ENCODE results near the gene ERG28.

The ERG28 gene

DNA sequence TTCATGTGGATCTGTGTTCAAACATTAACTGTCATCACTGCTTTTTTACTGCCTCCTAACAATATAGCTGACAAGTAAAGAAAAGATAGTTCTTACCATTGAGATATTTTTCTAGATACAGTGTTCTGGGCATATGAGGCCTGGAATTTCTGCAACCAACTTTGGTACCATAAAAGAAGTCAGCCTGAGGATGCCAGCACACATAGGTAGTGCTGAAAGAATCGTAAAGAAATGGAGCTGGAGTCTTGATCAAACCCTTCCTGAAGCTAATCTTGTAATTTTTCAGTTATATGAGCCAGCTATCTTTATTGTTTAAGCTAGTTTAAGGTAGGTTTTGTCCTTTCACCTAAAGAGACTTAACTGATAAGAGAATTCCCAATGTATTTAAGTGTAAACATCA, 11.3 kb downstream of the ERG28 start:
- peaks cover 2 to 22% (median 13%) of the 10 kb centered on the region in 5 donors for H3K4me1 ChIP-seq (ENCODE audit: control insufficient read depth in 5 of 5, insufficient read depth in 5 of 5, low read length in 5 of 5)
- peaks cover 9 to 60% (median 37%) of the 10 kb centered on the region in 5 donors for H3K36me3 ChIP-seq (ENCODE audit: control insufficient read depth in 5 of 5, insufficient read depth in 5 of 5, low read length in 5 of 5)
- no peaks in the 10 kb centered on the region for H3K9me3 ChIP-seq (ENCODE audit: control insufficient read depth in 5 of 5, low read length in 5 of 5)
- H3K27ac ChIP-seq (ENCODE audit: low read depth, low read length), result no peak overlapping the region
- no peak overlapping the region for H3K4me3 ChIP-seq (ENCODE audit: low read depth in 1 of 5, low read length in 5 of 5)
- H3K9ac ChIP-seq (ENCODE audit: low read length in 5 of 5), result no peak overlapping the region
- H3K27me3 ChIP-seq (ENCODE audit: control insufficient read depth in 5 of 5, insufficient read depth in 4 of 5, low read length in 5 of 5), result no peaks in the 10 kb centered on the region

DNA sequence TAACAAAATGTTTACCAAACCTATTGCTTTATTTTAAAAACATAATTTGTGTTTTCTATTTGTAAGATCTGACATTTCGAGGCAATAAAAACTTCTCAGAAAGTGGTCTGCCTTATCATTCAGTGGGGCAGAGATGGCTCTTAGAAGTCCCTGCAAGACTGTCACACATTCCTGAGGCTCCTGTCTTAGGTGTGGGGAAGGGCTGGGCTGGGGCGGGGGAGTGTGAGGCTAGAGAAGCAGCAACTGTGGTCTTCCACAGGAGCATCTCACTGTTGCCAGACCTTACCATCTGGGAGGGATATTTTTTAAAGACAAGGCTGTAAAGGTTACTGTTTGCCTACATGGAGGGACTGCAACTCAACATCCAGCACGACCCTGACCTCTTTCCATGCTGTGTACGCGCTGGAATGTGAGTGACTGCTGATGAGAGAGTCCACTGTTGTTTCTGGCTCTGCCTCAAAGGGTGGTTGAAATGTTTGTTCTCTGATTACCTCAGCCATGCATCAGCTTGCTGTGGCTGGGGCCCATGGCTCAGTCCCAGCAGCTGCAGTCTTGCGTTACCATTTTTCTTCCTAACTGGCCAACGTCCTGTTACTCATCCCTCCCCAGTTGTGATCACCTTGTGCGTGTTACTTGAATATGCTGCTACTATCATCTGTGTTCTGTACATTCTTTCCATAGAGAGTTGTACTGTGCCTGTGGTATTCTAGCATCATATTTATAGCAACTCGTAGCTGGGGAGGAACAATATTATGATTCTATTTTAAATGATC, 12.4 kb downstream of the ERG28 start:
- Histone ChIP-seq H3K27ac (ENCODE audit: low read depth, low read length) (no peak overlapping the region), H3K9ac (ENCODE audit: low read length in 5 of 5) (no peak overlapping the region), H3K36me3 (ENCODE audit: control insufficient read depth in 5 of 5, insufficient read depth in 5 of 5, low read length in 5 of 5) (peaks cover 9 to 59% (median 35%) of the 10 kb centered on the region in 5 donors), H3K4me3 (ENCODE audit: low read depth in 1 of 5, low read length in 5 of 5) (no peak overlapping the region), H3K4me1 (ENCODE audit: control insufficient read depth in 5 of 5, insufficient read depth in 5 of 5, low read length in 5 of 5) (peaks cover 2 to 22% (median 13%) of the 10 kb centered on the region in 5 donors), H3K9me3 (ENCODE audit: control insufficient read depth in 5 of 5, low read length in 5 of 5) (no peaks in the 10 kb centered on the region), H3K27me3 (ENCODE audit: control insufficient read depth in 5 of 5, insufficient read depth in 4 of 5, low read length in 5 of 5) (no peaks in the 10 kb centered on the region)

DNA sequence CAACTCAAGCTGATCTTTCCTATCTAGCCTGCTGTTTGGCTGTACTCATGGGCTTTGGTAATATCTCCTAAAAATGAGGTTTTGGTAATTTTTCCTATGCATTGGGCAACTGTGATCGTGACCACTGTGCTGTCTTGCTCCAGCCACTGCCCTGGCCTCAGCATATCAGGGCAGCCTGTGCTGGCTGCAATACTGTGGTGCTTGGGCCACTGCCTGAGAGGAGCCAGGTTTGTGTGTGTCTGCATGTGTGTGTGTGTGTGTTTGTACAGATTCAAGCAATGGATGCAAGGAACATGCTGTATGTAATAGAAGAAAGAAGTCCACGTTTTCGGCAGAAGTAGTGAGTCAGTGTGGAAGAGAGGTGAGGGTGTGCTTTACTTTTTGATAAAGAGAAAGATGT, 13.0 kb downstream of the ERG28 start:
- H3K4me1 ChIP-seq (ENCODE audit: control insufficient read depth in 5 of 5, insufficient read depth in 5 of 5, low read length in 5 of 5), result peaks cover 2 to 22% (median 13%) of the 10 kb centered on the region in 5 donors
- no peak overlapping the region for H3K9ac ChIP-seq (ENCODE audit: low read length in 5 of 5)
- H3K4me3 ChIP-seq (ENCODE audit: low read depth in 1 of 5, low read length in 5 of 5), result no peak overlapping the region
- H3K36me3 ChIP-seq (ENCODE audit: control insufficient read depth in 5 of 5, insufficient read depth in 5 of 5, low read length in 5 of 5), result peaks cover 9 to 54% (median 35%) of the 10 kb centered on the region in 5 donors
- no peaks in the 10 kb centered on the region for H3K9me3 ChIP-seq (ENCODE audit: control insufficient read depth in 5 of 5, low read length in 5 of 5)
- no peak overlapping the region for H3K27ac ChIP-seq (ENCODE audit: low read depth, low read length)
- no peaks in the 10 kb centered on the region for H3K27me3 ChIP-seq (ENCODE audit: control insufficient read depth in 5 of 5, insufficient read depth in 4 of 5, low read length in 5 of 5)

DNA sequence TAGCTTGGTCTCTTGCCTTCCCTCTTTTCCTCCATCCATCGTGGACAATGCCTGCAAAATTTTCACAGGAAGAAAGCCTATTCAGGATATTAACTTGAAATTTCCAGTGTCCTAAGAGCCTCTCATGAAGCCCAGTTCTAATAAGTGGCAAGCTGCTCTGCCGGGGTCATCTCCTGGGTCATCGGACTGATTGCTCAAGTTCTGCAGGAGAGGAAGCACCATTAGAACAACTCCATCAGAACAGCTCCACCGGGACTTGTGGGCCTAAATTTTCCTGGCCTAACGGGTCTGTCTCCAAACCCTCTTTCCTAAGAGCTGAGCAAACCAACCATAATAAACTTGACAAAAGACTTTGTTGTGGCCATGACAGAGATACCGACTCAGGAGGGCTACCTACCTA, 13.9 kb downstream of the ERG28 start:
- Histone ChIP-seq H3K27ac (ENCODE audit: low read depth, low read length) (peak overlapping the region; percentile 7), H3K9me3 (ENCODE audit: control insufficient read depth in 5 of 5, low read length in 5 of 5) (no peaks in the 10 kb centered on the region), H3K36me3 (ENCODE audit: control insufficient read depth in 5 of 5, insufficient read depth in 5 of 5, low read length in 5 of 5) (peaks cover 7 to 51% (median 34%) of the 10 kb centered on the region in 5 donors), H3K4me1 (ENCODE audit: control insufficient read depth in 5 of 5, insufficient read depth in 5 of 5, low read length in 5 of 5) (peaks cover 2 to 22% (median 13%) of the 10 kb centered on the region in 5 donors), H3K27me3 (ENCODE audit: control insufficient read depth in 5 of 5, insufficient read depth in 4 of 5, low read length in 5 of 5) (no peaks in the 10 kb centered on the region), H3K9ac (ENCODE audit: low read length in 5 of 5) (no peak overlapping the region), H3K4me3 (ENCODE audit: low read depth in 1 of 5, low read length in 5 of 5) (no peak overlapping the region)

DNA sequence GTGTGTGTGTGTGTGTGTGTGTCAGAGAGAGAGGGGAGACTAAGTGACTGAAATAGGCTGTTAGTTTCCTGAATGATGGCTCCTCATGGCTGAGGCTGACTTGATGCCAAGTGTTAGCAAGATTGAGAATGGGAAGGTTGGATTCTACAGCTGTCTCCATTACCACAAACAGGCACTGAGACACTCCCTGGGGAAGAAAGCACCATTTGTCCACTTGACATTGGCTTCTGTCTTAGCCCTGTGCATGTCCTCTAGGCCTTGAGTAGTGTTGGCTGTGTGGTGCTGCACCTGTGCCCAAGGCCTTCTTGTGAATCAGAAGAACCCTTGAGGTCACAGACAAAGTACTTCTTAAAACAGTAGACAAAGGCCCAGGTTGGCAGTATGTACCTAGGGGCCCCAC, 15.6 kb downstream of the ERG28 start:
- Histone ChIP-seq H3K4me1 (ENCODE audit: control insufficient read depth in 5 of 5, insufficient read depth in 5 of 5, low read length in 5 of 5) (peaks cover 2 to 22% (median 13%) of the 10 kb centered on the region in 5 donors), H3K4me3 (ENCODE audit: low read depth in 1 of 5, low read length in 5 of 5) (no peak overlapping the region), H3K27me3 (ENCODE audit: control insufficient read depth in 5 of 5, insufficient read depth in 4 of 5, low read length in 5 of 5) (no peaks in the 10 kb centered on the region), H3K9ac (ENCODE audit: low read length in 5 of 5) (no peak overlapping the region), H3K27ac (ENCODE audit: low read depth, low read length) (no peak overlapping the region), H3K9me3 (ENCODE audit: control insufficient read depth in 5 of 5, low read length in 5 of 5) (no peaks in the 10 kb centered on the region), H3K36me3 (ENCODE audit: control insufficient read depth in 5 of 5, insufficient read depth in 5 of 5, low read length in 5 of 5) (peaks cover 6 to 47% (median 17%) of the 10 kb centered on the region in 5 donors)

DNA sequence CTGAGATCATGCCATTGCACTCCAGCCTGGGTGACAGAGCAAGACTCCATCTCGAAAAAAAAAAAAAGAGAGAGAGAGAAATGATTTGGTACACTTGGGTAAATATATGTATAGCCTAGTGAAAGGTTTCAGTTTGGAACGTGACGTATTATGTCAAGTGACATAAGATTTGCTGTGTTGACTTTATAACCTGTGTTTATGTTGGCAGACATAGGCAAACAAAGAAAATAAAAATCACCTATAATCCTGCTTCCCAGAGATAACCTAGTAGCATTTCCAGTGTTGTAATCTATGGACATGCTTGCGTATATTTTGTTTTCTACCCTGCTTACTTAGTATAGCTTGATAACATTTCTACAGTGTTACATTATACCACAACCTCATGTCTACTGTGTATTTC, 16.7 kb downstream of the ERG28 start:
- H3K4me1 ChIP-seq (ENCODE audit: control insufficient read depth in 5 of 5, insufficient read depth in 5 of 5, low read length in 5 of 5), result peaks cover 2 to 22% (median 13%) of the 10 kb centered on the region in 5 donors
- H3K27me3 ChIP-seq (ENCODE audit: control insufficient read depth in 5 of 5, insufficient read depth in 4 of 5, low read length in 5 of 5), result no peaks in the 10 kb centered on the region
- no peak overlapping the region for H3K4me3 ChIP-seq (ENCODE audit: low read depth in 1 of 5, low read length in 5 of 5)
- peaks cover 0 to 37% (median 6%) of the 10 kb centered on the region in 5 donors for H3K36me3 ChIP-seq (ENCODE audit: control insufficient read depth in 5 of 5, insufficient read depth in 5 of 5, low read length in 5 of 5)
- H3K27ac ChIP-seq (ENCODE audit: low read depth, low read length), result no peak overlapping the region
- H3K9me3 ChIP-seq (ENCODE audit: control insufficient read depth in 5 of 5, low read length in 5 of 5), result no peaks in the 10 kb centered on the region
- no peak overlapping the region for H3K9ac ChIP-seq (ENCODE audit: low read length in 5 of 5)

DNA sequence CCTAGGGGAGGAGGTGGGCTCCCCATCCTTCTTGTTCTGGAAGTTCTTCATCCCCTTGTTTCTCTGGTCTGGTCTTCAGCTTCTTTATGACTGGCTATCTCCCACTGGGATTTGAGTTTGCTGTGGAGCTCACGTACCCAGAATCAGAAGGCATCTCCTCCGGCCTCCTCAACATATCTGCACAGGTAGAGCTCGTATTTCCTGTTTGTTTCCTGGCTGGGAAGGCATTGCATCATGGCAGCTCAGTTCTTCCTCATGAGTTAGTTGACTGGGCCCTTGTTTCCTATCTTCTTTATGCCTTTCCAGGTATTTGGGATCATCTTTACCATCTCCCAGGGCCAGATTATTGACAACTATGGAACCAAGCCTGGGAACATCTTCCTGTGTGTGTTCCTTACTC, 19.8 kb downstream of the ERG28 start:
- H3K4me3 ChIP-seq (ENCODE audit: low read depth in 1 of 5, low read length in 5 of 5), result no peak overlapping the region
- H3K4me1 ChIP-seq (ENCODE audit: control insufficient read depth in 5 of 5, insufficient read depth in 5 of 5, low read length in 5 of 5), result no peaks in the 10 kb centered on the region
- H3K9ac ChIP-seq (ENCODE audit: low read length in 5 of 5), result no peak overlapping the region
- H3K9me3 ChIP-seq (ENCODE audit: control insufficient read depth in 5 of 5, low read length in 5 of 5), result no peaks in the 10 kb centered on the region
- H3K27me3 ChIP-seq (ENCODE audit: control insufficient read depth in 5 of 5, insufficient read depth in 4 of 5, low read length in 5 of 5), result no peaks in the 10 kb centered on the region
- peaks cover 0 to 22% (median 3%) of the 10 kb centered on the region in 5 donors for H3K36me3 ChIP-seq (ENCODE audit: control insufficient read depth in 5 of 5, insufficient read depth in 5 of 5, low read length in 5 of 5)
- no peak overlapping the region for H3K27ac ChIP-seq (ENCODE audit: low read depth, low read length)

DNA sequence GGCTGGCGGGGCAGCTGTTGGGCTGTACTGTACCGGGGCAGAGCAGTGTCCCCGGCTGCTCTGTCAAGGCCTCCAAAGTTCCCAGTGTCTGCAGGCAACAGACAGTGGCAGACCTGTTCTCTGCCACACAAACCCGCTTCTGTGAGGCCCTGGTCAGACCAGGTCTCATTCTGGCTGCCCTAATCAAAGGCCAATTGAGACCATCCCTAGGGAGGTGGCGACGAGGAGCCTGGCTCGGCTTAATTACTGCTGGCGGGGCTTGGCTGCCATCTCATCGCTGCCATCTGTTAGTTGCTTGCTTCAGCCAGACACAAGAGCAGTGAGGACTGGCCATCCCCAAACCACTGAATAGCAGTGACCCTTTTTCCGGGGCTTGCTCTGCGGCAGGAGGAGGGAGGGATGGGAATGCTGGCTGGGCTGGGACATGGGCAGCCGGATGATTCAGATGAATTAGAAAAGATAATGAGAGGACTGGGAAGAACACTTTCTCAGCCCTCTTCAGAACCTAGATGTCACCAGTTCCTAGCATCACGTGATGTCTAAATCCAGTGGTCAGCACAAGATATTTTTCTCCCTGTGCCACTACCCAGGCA, 24.5 kb downstream of the ERG28 start:
- H3K36me3 ChIP-seq (ENCODE audit: control insufficient read depth in 5 of 5, insufficient read depth in 5 of 5, low read length in 5 of 5), result peaks cover 0 to 10% (median 0%) of the 10 kb centered on the region in 5 donors
- no peaks in the 10 kb centered on the region for H3K4me1 ChIP-seq (ENCODE audit: control insufficient read depth in 5 of 5, insufficient read depth in 5 of 5, low read length in 5 of 5)
- H3K9me3 ChIP-seq (ENCODE audit: control insufficient read depth in 5 of 5, low read length in 5 of 5), result no peaks in the 10 kb centered on the region
- H3K9ac ChIP-seq (ENCODE audit: low read length in 5 of 5), result no peak overlapping the region
- H3K27ac ChIP-seq (ENCODE audit: low read depth, low read length), result no peak overlapping the region
- H3K4me3 ChIP-seq (ENCODE audit: low read depth in 1 of 5, low read length in 5 of 5), result no peak overlapping the region
- no peaks in the 10 kb centered on the region for H3K27me3 ChIP-seq (ENCODE audit: control insufficient read depth in 5 of 5, insufficient read depth in 4 of 5, low read length in 5 of 5)

DNA sequence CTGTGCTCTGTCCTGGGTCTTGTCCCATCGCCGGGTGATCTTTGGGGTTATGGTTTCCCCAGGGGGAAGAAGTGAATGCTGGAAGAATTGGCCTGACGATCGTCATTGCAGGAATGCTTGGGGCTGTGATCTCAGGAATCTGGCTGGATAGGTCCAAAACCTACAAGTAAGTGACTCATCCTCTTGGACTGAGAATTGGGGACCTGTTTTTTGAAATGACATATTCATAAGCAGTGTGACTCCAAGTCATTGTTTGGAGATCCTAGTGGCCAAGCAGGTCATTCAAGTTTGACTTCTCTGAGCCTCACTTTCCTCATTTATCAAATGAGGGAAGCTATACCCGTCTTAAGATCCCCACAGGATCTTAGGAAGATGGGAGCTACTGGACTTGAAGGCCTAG, 25.8 kb downstream of the ERG28 start:
- no peaks in the 10 kb centered on the region for H3K27me3 ChIP-seq (ENCODE audit: control insufficient read depth in 5 of 5, insufficient read depth in 4 of 5, low read length in 5 of 5)
- H3K9me3 ChIP-seq (ENCODE audit: control insufficient read depth in 5 of 5, low read length in 5 of 5), result no peaks in the 10 kb centered on the region
- peaks cover 0 to 2% (median 0%) of the 10 kb centered on the region in 5 donors for H3K36me3 ChIP-seq (ENCODE audit: control insufficient read depth in 5 of 5, insufficient read depth in 5 of 5, low read length in 5 of 5)
- no peak overlapping the region for H3K9ac ChIP-seq (ENCODE audit: low read length in 5 of 5)
- no peak overlapping the region for H3K4me3 ChIP-seq (ENCODE audit: low read depth in 1 of 5, low read length in 5 of 5)
- no peak overlapping the region for H3K27ac ChIP-seq (ENCODE audit: low read depth, low read length)
- H3K4me1 ChIP-seq (ENCODE audit: control insufficient read depth in 5 of 5, insufficient read depth in 5 of 5, low read length in 5 of 5), result no peaks in the 10 kb centered on the region

DNA sequence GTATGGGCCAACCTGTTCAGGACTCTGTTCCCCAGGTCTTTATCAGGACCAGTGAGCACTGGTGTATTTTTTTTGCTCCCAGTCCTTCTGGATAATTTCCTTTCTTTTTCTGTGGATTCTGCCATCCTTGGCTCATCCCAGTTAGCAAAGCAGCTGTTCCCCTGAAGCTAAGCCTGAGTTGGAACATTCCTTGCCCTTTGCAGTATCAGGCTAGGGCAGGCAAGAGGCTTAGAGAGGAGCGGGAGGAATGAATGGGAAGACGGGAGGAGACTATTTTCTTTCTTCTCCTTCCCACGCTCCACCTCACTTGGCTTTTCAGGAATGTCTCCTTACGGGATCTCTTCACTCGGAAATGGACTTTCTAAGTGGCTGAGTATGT, 29.2 kb downstream of the ERG28 start:
- Histone ChIP-seq H3K4me3 (ENCODE audit: low read depth in 1 of 5, low read length in 5 of 5) (no peak overlapping the region), H3K27ac (ENCODE audit: low read depth, low read length) (no peak overlapping the region), H3K27me3 (ENCODE audit: control insufficient read depth in 5 of 5, insufficient read depth in 4 of 5, low read length in 5 of 5) (no peaks in the 10 kb centered on the region), H3K36me3 (ENCODE audit: control insufficient read depth in 5 of 5, insufficient read depth in 5 of 5, low read length in 5 of 5) (no peaks in the 10 kb centered on the region), H3K4me1 (ENCODE audit: control insufficient read depth in 5 of 5, insufficient read depth in 5 of 5, low read length in 5 of 5) (no peaks in the 10 kb centered on the region), H3K9me3 (ENCODE audit: control insufficient read depth in 5 of 5, low read length in 5 of 5) (no peaks in the 10 kb centered on the region), H3K9ac (ENCODE audit: low read length in 5 of 5) (no peak overlapping the region)
